ENCODE measurements around the gene METTL24. TPM values are rescaled to one million over a fixed set of nuclear protein-coding genes. Genes with fewer than 3 reads are reported as not detected.
A peak's percentile ranks its signal among the peaks of the same experiment; 100 is the strongest.

Gene METTL24
- total and polyA plus RNA-seq, 2 donors: 0.50 to 1.5 TPM

DNA sequence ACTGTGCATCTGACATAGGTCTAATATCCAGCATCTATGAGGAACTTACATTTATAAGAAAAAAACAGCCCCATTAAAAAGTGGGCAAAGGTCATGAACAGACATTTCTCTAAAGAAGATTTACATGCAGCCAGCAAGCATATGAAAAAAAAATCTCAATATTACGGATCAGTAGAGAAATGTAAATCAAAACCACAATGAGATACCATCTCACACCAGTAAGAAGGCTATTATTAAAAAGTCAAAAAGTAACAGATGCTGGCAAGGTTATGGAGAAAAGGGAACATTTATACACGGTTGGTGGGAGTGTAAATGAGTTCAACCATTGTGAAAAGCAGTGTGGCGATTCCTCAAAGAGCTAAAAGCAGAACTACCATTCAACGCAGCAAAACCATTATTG lies 13.1 kb downstream of the METTL24 start:
- 61% methylated on average over 4 of the region's 4 CpGs for WGBS
- no peaks in the 10 kb centered on the region for H3K4me1 ChIP-seq (ENCODE audit: control insufficient read depth in 2 of 2, insufficient read depth in 2 of 2, low read length in 2 of 2)
- no peak overlapping the region for H3K27ac ChIP-seq (ENCODE audit: low read depth in 1 of 2, low read length in 1 of 2)
- no peaks in the 10 kb centered on the region for H3K36me3 ChIP-seq (ENCODE audit: control insufficient read depth in 2 of 2, insufficient read depth in 2 of 2, low read length in 1 of 2)
- H3K4me3 ChIP-seq (ENCODE audit: low read length in 2 of 2): no peak overlapping the region
- no peaks in the 10 kb centered on the region for H3K9me3 ChIP-seq (ENCODE audit: control insufficient read depth in 2 of 2, insufficient read depth in 1 of 2, low read length in 1 of 2)
- no peak for DNase-seq (ENCODE audit: low read depth in 6 of 9, low spot score in 9 of 9)
- H3K27me3 ChIP-seq (ENCODE audit: control insufficient read depth in 2 of 2, insufficient read depth in 1 of 2, low read length in 1 of 2): no peaks in the 10 kb centered on the region

- H3K4me3 ChIP-seq (ENCODE audit: low read length in 2 of 2): no peak overlapping the region
- no peak overlapping the region for H3K27ac ChIP-seq (ENCODE audit: low read depth in 1 of 2, low read length in 1 of 2)
- H3K4me1 ChIP-seq (ENCODE audit: control insufficient read depth in 2 of 2, insufficient read depth in 2 of 2, low read length in 2 of 2): no peaks in the 10 kb centered on the region
- H3K36me3 ChIP-seq (ENCODE audit: control insufficient read depth in 2 of 2, insufficient read depth in 2 of 2, low read length in 1 of 2): no peaks in the 10 kb centered on the region
- no peaks in the 10 kb centered on the region for H3K9me3 ChIP-seq (ENCODE audit: control insufficient read depth in 2 of 2, insufficient read depth in 1 of 2, low read length in 1 of 2)
- no peak for DNase-seq (ENCODE audit: low read depth in 6 of 9, low spot score in 9 of 9)
- WGBS: 98% methylated on average over 3 of the region's 3 CpGs
- no peaks in the 10 kb centered on the region for H3K27me3 ChIP-seq (ENCODE audit: control insufficient read depth in 2 of 2, insufficient read depth in 1 of 2, low read length in 1 of 2)
These were observed 15.4 kb downstream of the METTL24 start for GRCh38 chr6:110342759-110343158.

DNA sequence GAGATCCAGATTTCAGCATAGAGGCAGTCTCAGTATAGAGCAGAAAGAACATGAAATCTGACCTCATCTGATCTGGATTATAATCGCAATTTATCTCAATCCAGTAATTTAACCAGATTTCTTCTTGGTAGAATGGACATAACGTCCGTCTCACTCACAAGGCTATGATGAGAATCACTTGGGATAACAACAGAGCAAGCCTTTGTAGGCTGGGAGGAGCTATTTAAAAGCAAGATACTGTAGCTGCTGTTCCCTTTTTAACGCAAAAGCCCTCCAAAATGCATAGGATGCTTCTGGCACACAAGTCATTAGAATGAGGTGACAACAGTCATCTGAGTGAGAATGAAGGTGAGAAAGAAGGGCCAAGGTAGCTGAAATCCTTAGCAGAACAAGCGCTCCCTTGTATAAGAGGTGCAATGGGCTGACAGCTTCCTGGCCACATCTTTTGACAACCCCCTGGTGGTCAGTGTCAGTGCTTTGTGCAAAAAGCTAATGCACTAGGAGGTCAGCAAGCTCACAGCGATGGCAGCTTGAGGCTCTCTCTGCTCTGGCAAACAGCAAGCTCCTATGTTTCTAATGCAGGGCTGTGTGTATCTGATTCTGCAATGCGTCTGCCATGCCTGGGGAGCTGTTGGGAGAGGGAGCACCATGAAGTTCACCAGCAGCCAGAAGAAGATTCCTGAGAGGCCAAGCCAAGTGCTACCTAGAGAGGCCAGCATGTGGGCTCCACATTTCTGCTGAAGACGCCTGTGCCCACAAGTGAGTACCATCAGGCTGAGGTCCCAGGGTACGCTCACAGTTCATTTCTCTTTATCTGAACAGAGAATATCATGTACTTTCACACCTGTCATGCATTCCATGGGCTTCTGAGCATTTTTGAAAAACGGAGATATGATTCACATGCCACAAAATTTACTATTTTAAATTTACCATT lies 16.2 kb downstream of the METTL24 start:
- WGBS: 97% methylated on average over 10 of the region's 10 CpGs
- Histone ChIP-seq H3K27ac (ENCODE audit: low read depth in 1 of 2, low read length in 1 of 2) (no peak overlapping the region), H3K4me1 (ENCODE audit: control insufficient read depth in 2 of 2, insufficient read depth in 2 of 2, low read length in 2 of 2) (no peaks in the 10 kb centered on the region), H3K27me3 (ENCODE audit: control insufficient read depth in 2 of 2, insufficient read depth in 1 of 2, low read length in 1 of 2) (no peaks in the 10 kb centered on the region), H3K36me3 (ENCODE audit: control insufficient read depth in 2 of 2, insufficient read depth in 2 of 2, low read length in 1 of 2) (no peaks in the 10 kb centered on the region), H3K9me3 (ENCODE audit: control insufficient read depth in 2 of 2, insufficient read depth in 1 of 2, low read length in 1 of 2) (no peaks in the 10 kb centered on the region), H3K4me3 (ENCODE audit: low read length in 2 of 2) (no peak overlapping the region)
- DNase-seq (ENCODE audit: low read depth in 6 of 9, low spot score in 9 of 9): no peak

DNA sequence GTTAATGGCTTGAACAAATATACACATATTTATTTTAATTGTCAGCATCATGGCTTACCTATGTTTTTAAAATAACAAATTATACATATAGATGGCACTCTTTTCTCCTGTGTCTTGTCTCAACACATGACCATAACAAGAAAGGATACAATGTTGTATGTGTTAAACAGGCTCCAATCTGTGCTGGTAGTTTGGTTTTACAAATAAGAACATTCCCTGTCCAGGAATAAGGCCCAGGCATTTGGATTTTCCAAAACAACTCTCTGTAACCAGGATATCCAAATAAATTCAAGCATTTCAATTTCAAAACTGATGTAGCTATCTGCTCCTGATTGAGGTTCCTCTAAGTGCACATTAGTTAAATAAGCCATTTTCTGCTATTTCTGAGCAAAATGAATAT lies 17.1 kb downstream of the METTL24 start:
- H3K27me3 ChIP-seq (ENCODE audit: control insufficient read depth in 2 of 2, insufficient read depth in 1 of 2, low read length in 1 of 2): no peaks in the 10 kb centered on the region
- H3K9me3 ChIP-seq (ENCODE audit: control insufficient read depth in 2 of 2, insufficient read depth in 1 of 2, low read length in 1 of 2): no peaks in the 10 kb centered on the region
- no peak for DNase-seq (ENCODE audit: low read depth in 6 of 9, low spot score in 9 of 9)
- H3K4me3 ChIP-seq (ENCODE audit: low read length in 2 of 2): no peak overlapping the region
- no peaks in the 10 kb centered on the region for H3K4me1 ChIP-seq (ENCODE audit: control insufficient read depth in 2 of 2, insufficient read depth in 2 of 2, low read length in 2 of 2)
- no peaks in the 10 kb centered on the region for H3K36me3 ChIP-seq (ENCODE audit: control insufficient read depth in 2 of 2, insufficient read depth in 2 of 2, low read length in 1 of 2)
- H3K27ac ChIP-seq (ENCODE audit: low read depth in 1 of 2, low read length in 1 of 2): no peak overlapping the region

- Histone ChIP-seq H3K27ac (ENCODE audit: low read depth in 1 of 2, low read length in 1 of 2) (no peak overlapping the region), H3K9me3 (ENCODE audit: control insufficient read depth in 2 of 2, insufficient read depth in 1 of 2, low read length in 1 of 2) (no peaks in the 10 kb centered on the region), H3K36me3 (ENCODE audit: control insufficient read depth in 2 of 2, insufficient read depth in 2 of 2, low read length in 1 of 2) (no peaks in the 10 kb centered on the region), H3K4me3 (ENCODE audit: low read length in 2 of 2) (no peak overlapping the region), H3K4me1 (ENCODE audit: control insufficient read depth in 2 of 2, insufficient read depth in 2 of 2, low read length in 2 of 2) (no peaks in the 10 kb centered on the region), H3K27me3 (ENCODE audit: control insufficient read depth in 2 of 2, insufficient read depth in 1 of 2, low read length in 1 of 2) (no peaks in the 10 kb centered on the region)
- 76% methylated on average over 7 of the region's 7 CpGs for whole genome bisulfite sequencing
- no peak for DNase-seq (ENCODE audit: low read depth in 6 of 9, low spot score in 9 of 9)
These were observed 17.7 kb downstream of the METTL24 start for GRCh38 chr6:110340392-110340965.

DNA sequence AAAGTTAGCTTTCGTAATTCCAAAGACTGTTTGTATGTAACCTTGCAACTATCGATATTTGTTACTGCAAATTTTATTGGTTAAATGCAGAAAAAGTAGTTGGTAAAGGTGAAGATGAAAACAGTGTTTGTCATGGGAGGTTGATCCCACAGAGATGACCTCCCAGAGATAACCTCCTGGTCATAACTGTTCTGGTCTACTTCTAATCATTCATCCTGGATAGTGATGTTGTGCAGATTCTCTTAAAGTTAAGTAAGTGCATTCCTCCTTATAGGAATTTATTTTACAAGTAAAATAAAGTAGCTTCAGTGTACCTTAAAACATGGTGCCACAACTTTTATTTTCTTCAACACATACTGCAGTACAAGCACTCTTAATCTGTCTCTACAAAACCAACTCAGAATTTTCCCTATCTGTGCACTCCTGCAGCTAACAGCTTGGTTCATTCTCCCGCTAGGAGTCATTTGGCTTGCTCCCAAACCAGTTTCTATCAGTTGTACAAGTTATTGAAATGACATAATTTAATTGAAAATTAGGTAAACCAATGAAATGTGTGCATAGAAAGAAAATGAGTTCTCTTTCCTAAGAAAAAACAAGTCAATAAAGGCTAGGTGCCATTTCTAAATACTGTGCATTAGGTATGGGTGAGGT lies 19.2 kb downstream of the METTL24 start:
- H3K27ac ChIP-seq (ENCODE audit: low read depth in 1 of 2, low read length in 1 of 2): no peak overlapping the region
- peaks cover 11 to 12% of the 10 kb centered on the region in 2 donors for H3K4me1 ChIP-seq (ENCODE audit: control insufficient read depth in 2 of 2, insufficient read depth in 2 of 2, low read length in 2 of 2)
- H3K27me3 ChIP-seq (ENCODE audit: control insufficient read depth in 2 of 2, insufficient read depth in 1 of 2, low read length in 1 of 2): no peaks in the 10 kb centered on the region
- 99% methylated on average over 3 of the region's 3 CpGs for WGBS
- H3K4me3 ChIP-seq (ENCODE audit: low read length in 2 of 2): no peak overlapping the region
- no peaks in the 10 kb centered on the region for H3K36me3 ChIP-seq (ENCODE audit: control insufficient read depth in 2 of 2, insufficient read depth in 2 of 2, low read length in 1 of 2)
- DNase-seq (ENCODE audit: low read depth in 6 of 9, low spot score in 9 of 9): no peak
- no peaks in the 10 kb centered on the region for H3K9me3 ChIP-seq (ENCODE audit: control insufficient read depth in 2 of 2, insufficient read depth in 1 of 2, low read length in 1 of 2)

GRCh38 chr6:110337486-110337885 lies 20.7 kb downstream of the METTL24 start:
- Histone ChIP-seq H3K4me3 (ENCODE audit: low read length in 2 of 2) (no peak overlapping the region), H3K9me3 (ENCODE audit: control insufficient read depth in 2 of 2, insufficient read depth in 1 of 2, low read length in 1 of 2) (no peaks in the 10 kb centered on the region), H3K4me1 (ENCODE audit: control insufficient read depth in 2 of 2, insufficient read depth in 2 of 2, low read length in 2 of 2) (peaks cover 12 to 20% of the 10 kb centered on the region in 2 donors), H3K27me3 (ENCODE audit: control insufficient read depth in 2 of 2, insufficient read depth in 1 of 2, low read length in 1 of 2) (no peaks in the 10 kb centered on the region), H3K36me3 (ENCODE audit: control insufficient read depth in 2 of 2, insufficient read depth in 2 of 2, low read length in 1 of 2) (no peaks in the 10 kb centered on the region), H3K27ac (ENCODE audit: low read depth in 1 of 2, low read length in 1 of 2) (no peak overlapping the region)
- WGBS: 98% methylated on average over 1 of the region's 1 CpG
- DNase-seq (ENCODE audit: low read depth in 6 of 9, low spot score in 9 of 9): no peak

GRCh38 chr6:110334423-110335180 lies 23.5 kb downstream of the METTL24 start:
- DNase-seq (ENCODE audit: low read depth in 6 of 9, low spot score in 9 of 9): peak in 5 of 9 donors; percentile 10 to 37 (median 24)
- no peaks in the 10 kb centered on the region for H3K36me3 ChIP-seq (ENCODE audit: control insufficient read depth in 2 of 2, insufficient read depth in 2 of 2, low read length in 1 of 2)
- 65% methylated on average over 9 of the region's 9 CpGs for WGBS

More at GRCh38 chr6:110334423-110335180, 23.5 kb downstream of the METTL24 start:
- H3K4me1 ChIP-seq (ENCODE audit: control insufficient read depth in 2 of 2, insufficient read depth in 2 of 2, low read length in 2 of 2): peaks cover 12 to 20% of the 10 kb centered on the region in 2 donors
- H3K9me3 ChIP-seq (ENCODE audit: control insufficient read depth in 2 of 2, insufficient read depth in 1 of 2, low read length in 1 of 2): no peaks in the 10 kb centered on the region
- no peak overlapping the region for H3K4me3 ChIP-seq (ENCODE audit: low read length in 2 of 2)
- peak overlapping the region; percentile 19 to 60 for H3K27ac ChIP-seq (ENCODE audit: low read depth in 1 of 2, low read length in 1 of 2)
- no peaks in the 10 kb centered on the region for H3K27me3 ChIP-seq (ENCODE audit: control insufficient read depth in 2 of 2, insufficient read depth in 1 of 2, low read length in 1 of 2)
